ENCODE data around the gene D2HGDH.

D2HGDH gene

DNA sequence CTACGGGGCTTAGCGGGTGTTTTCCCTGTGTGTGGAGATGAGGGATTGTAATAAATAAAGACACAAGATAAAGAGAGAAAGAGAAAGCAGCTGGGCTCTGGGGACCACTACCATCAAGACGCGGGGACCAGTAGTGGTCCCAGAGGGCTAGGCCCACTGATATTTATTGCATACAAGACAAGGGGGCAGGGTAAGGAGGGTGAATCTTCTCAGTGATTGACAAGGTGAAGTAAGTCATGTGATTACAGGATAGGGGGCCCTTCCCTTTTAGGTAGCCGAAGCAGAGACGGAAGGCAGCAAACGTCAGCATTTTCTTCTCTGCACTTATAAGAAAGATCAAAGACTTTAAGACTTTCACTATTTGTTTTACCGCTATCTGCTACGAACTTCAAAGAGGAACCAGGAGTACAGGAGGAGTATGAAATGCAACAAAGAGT, 37.7 kb downstream of the D2HGDH start:
- TF ChIP-seq, protein P1, sequence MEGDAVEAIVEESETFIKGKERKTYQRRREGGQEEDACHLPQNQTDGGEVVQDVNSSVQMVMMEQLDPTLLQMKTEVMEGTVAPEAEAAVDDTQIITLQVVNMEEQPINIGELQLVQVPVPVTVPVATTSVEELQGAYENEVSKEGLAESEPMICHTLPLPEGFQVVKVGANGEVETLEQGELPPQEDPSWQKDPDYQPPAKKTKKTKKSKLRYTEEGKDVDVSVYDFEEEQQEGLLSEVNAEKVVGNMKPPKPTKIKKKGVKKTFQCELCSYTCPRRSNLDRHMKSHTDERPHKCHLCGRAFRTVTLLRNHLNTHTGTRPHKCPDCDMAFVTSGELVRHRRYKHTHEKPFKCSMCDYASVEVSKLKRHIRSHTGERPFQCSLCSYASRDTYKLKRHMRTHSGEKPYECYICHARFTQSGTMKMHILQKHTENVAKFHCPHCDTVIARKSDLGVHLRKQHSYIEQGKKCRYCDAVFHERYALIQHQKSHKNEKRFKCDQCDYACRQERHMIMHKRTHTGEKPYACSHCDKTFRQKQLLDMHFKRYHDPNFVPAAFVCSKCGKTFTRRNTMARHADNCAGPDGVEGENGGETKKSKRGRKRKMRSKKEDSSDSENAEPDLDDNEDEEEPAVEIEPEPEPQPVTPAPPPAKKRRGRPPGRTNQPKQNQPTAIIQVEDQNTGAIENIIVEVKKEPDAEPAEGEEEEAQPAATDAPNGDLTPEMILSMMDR (IDR thresholded peaks at IDR 0.05; ENCODE audit: insufficient read depth, low read length, poor library complexity, severe bottlenecking): no peak
- H3K27me3 ChIP-seq (replicated peaks; ENCODE audit: control insufficient read depth, insufficient read depth, low read length): no peaks in the 10 kb centered on the region; the same call in 1 of the 2 replicates
- no peak overlapping the region for H3K4me3 ChIP-seq (replicated peaks; ENCODE audit: low read depth, low read length)
- H3K36me3 ChIP-seq (ENCODE audit: control insufficient read depth, insufficient read depth, low read length): no peaks in the 10 kb centered on the region
- DNase-seq (ENCODE audit: extremely low read depth, insufficient read length): no peak

DNA sequence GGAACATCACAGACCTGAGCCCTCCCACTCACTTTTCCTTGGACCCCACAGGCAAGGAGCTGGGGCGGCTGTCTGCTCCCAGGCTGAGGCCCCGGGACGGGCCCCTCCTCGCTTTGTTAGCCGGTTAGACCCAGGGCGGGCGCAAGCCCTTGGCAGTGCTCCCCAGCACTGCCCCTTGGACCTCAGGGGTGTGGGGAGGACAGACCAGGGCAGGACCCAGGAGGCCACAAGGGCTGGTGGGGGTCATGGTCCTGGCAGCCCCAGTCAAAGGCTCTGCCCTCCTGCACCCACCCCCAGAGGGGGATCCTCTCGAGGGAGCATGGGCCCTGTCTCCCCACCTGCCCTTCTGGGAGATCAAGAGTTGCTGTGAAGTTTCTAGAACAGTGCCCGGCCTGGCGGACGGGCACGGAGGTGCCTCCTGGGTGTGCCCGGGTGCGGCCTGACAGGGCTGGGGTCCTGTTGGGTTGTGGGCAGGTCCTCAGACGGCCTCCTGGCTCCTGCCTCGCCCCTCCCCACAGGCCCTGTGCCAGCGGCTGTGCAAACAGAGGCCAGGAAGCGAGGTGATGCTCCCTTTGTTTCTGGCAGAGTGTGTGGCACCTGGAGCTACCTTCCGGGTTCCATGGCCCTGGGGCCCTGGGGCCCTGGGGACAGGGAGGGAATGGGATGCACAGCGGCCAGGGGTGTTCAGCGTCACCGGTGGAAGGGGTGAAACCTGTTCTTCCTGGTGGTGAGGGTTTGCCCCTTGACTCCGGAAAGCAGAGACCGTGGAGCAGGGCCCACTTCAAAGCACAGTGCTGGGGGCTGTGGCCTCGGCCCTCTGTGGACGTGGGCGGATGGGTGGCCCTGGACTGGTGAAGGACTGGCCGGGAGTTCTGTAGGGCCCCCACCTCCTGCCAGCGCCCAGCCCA, 39.3 kb downstream of the D2HGDH start:
- TF ChIP-seq, protein P1 (IDR thresholded peaks at IDR 0.05; ENCODE audit: insufficient read depth, low read length, poor library complexity, severe bottlenecking): no peak
- DNase-seq (ENCODE audit: extremely low read depth, insufficient read length): no peak
- H3K4me3 ChIP-seq (replicated peaks; ENCODE audit: low read depth, low read length): no peak overlapping the region
- H3K27me3 ChIP-seq (replicated peaks; ENCODE audit: control insufficient read depth, insufficient read depth, low read length): no peaks in the 10 kb centered on the region; the same call in 1 of the 2 replicates
- no peaks in the 10 kb centered on the region for H3K36me3 ChIP-seq (ENCODE audit: control insufficient read depth, insufficient read depth, low read length)

DNA sequence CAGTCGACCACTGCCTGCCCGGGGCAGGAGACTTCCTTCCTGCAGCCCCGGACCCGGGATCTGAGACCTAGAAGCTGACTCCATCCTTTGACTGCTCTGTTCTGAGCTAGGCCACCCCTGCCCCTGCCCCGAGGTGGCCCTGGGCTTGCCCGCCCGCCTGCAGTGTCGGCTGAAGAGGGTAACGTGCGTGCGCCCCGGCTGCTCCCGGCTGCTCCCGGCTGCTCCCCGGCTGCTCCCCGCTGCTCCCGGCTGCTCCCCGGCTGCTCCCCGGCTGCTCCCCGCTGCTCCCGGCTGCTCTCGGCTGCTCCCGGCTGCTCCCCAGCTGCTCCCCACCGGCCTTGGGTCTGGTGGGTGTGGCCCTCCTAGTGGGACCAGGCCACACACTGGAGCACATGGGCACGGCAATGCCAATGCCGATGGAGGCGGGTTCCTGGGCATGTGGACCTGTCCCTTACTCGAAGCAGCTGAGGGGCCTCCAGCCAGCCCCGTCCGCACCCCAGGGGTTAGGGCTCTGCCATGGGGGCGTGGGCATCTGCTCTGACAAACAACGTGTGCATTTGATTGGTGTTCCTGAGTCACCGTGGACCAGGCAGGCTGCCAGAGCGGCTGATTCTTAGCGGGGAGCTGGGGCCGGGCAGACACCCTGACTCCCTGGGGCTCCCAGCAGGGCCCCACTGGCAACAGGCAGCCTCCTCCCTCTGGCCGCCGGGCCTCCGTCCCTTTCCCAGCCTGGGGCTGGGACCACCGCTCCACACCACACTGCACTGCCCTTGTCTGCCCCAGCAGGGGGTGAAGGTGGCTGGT, 40.2 kb downstream of the D2HGDH start:
- TF ChIP-seq, protein P1 (IDR thresholded peaks at IDR 0.05; ENCODE audit: insufficient read depth, low read length, poor library complexity, severe bottlenecking): no peak
- DNase-seq (ENCODE audit: extremely low read depth, insufficient read length): no peak
- Histone ChIP-seq H3K36me3 (ENCODE audit: control insufficient read depth, insufficient read depth, low read length) (no peaks in the 10 kb centered on the region), H3K4me3 (replicated peaks; ENCODE audit: low read depth, low read length) (no peak overlapping the region), H3K27me3 (replicated peaks; ENCODE audit: control insufficient read depth, insufficient read depth, low read length) (no peaks in the 10 kb centered on the region; the same call in 1 of the 2 replicates)

DNA sequence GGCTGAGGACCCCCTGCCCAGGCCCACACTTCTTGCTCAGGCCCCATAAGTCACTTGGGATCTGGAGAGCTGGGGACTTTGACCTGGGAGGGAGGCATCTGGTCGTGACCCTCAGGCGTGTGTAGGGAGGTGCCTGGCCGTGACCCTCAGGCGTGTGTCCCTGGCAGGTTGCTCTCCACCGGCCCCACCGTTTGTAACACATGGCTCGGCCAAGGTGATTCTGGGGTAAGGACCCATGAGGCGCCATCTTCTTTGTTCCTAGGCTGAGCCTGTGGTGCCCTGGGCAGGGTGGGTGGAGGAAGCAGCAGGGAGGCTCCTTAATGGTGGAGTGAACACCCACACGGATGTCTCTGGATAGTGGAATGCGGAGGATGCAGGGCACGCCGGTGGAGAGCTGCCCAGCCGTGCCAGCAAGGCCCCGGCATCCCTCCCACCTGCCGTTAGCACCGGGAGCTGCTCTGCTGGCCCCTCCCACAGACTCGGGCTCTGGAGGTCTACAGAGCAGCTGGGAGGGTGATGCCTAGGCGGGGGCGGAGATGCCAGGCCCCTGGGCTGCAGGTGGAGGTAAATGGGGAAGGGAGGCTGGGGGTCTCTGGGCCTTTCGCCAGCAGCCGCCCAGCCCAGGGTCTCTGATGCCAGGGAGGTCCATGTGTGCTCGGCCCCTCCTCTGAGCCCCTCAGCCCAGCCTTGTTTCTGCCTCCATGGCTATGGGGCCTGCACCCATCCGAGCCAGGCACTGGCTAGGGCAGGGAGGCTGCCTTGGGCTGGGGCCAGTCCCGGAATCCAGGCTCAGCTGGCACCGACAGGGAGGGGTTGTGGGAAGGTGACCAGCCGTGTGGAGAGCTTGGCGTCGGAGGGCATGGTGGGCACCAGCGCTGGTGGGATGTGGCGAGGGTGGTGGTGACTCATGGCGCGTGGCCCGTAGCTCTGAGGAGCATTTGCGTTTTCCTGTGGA, 41.1 kb downstream of the D2HGDH start:
- no peak for DNase-seq (ENCODE audit: extremely low read depth, insufficient read length)
- TF ChIP-seq, protein P1 (IDR thresholded peaks at IDR 0.05; ENCODE audit: insufficient read depth, low read length, poor library complexity, severe bottlenecking): no peak
- no peaks in the 10 kb centered on the region; the same call in 1 of the 2 replicates for H3K27me3 ChIP-seq (replicated peaks; ENCODE audit: control insufficient read depth, insufficient read depth, low read length)
- H3K36me3 ChIP-seq (ENCODE audit: control insufficient read depth, insufficient read depth, low read length): no peaks in the 10 kb centered on the region
- H3K4me3 ChIP-seq (replicated peaks; ENCODE audit: low read depth, low read length): no peak overlapping the region
